ENCODE results near the gene LEMD2. TPM values are rescaled to one million over a fixed set of nuclear protein-coding genes. Genes with fewer than 3 reads are reported as not detected.

LEMD2 gene
- total and polyA plus RNA-seq, 2 experiments from 2014 or later = 21.5 to 67.5 TPM

DNA sequence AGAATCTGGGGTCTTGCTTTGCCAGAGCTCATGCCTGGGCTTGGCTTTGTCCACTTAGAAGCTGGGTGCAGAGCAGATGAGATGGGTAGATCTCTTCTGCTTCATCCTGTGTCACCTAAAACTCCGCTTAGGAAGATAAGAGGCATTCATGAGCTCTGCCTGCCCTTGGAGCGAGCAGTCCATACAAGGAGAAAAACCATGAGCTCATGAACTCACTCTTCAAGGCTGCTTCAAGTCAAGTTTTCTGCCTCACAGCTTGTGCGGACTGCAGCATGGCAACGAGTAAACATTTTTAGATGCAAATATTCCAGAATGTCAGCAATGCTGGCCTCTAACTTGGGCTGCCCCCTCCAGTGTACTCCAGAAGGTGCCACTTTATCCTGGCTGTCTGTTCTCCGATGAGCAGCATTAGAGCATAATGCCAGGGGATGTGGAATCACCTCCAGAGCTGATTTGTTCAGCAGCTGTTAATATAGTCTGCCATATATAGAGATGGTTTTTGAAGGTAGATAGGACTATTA lies 66.8 kb downstream of the LEMD2 start:
- H3K79me2 ChIP-seq (ENCODE audit: insufficient read depth) = no peaks in the 10 kb centered on the region
- H3K4me2 ChIP-seq (ENCODE audit: unreplicated experiment) = no peak overlapping the region
- no peaks in the 10 kb centered on the region for H3K9me3 ChIP-seq (ENCODE audit: low read depth)
- no peak overlapping the region for H3K4me3 ChIP-seq
- H3K4me1 ChIP-seq (ENCODE audit: insufficient read depth) = no peaks in the 10 kb centered on the region
- H3K36me3 ChIP-seq (ENCODE audit: low read depth) = no peaks in the 10 kb centered on the region
- H3K9ac ChIP-seq = no peak overlapping the region
- in situ Hi-C loops (cut with MboI) = no loop called here
- no peak overlapping the region for H2AFZ ChIP-seq
- no peak for DNase-seq
- WGBS, 2 experiments (ENCODE audit: low coverage in 1 of 2, low lambda C conversion rate in 2 of 2, missing lambda C conversion rate in 2 of 2) = 70 to 73% methylated on average over 5 of the region's 5 CpGs
- TF ChIP-seq EZH2phosphoT487 (IDR thresholded peaks at IDR 0.05; ENCODE audit: insufficient read depth, low read depth) = no peak
- TF ChIP-seq EZH2 (IDR thresholded peaks at IDR 0.05; ENCODE audit: insufficient read depth, poor library complexity, severe bottlenecking) = no peak
- no peaks in the 10 kb centered on the region for H4K20me1 ChIP-seq (ENCODE audit: insufficient read depth)
- H3K27ac ChIP-seq = no peak overlapping the region
- H3F3A ChIP-seq (ENCODE audit: insufficient read depth) = no peaks in the 10 kb centered on the region
- peaks cover 24% of the 10 kb centered on the region for H3K27me3 ChIP-seq (replicated peaks; ENCODE audit: insufficient read depth)
- no peaks in the 10 kb centered on the region for H3K9me2 ChIP-seq (ENCODE audit: insufficient read depth)

DNA sequence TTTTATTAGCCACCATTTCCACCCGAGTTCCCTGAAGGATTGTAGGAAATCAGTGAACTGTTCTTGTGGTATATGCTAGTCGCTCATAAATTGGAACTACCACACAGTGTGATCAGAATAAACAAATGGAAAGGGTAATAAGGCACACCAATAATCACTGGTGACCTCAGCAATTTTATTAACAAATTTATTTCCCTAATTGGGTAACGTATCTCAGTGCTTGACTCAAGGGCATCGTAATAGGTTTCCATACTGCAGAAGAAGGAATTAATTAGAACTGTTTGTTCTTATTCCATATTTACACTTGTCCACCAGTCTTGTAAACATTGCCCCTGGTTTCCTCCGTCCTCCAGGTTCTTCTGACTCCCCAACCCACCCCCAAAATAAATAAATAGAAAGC lies 67.4 kb downstream of the LEMD2 start:
- Histone ChIP-seq H3F3A (ENCODE audit: insufficient read depth) (no peaks in the 10 kb centered on the region), H3K9me3 (ENCODE audit: low read depth) (no peaks in the 10 kb centered on the region), H3K27me3 (replicated peaks; ENCODE audit: insufficient read depth) (peaks cover 24% of the 10 kb centered on the region), H3K9me2 (ENCODE audit: insufficient read depth) (no peaks in the 10 kb centered on the region), H3K27ac (no peak overlapping the region), H3K4me1 (ENCODE audit: insufficient read depth) (no peaks in the 10 kb centered on the region), H4K20me1 (ENCODE audit: insufficient read depth) (no peaks in the 10 kb centered on the region), H2AFZ (no peak overlapping the region), H3K4me3 (no peak overlapping the region), H3K79me2 (ENCODE audit: insufficient read depth) (no peaks in the 10 kb centered on the region), H3K9ac (no peak overlapping the region), H3K4me2 (ENCODE audit: unreplicated experiment) (no peak overlapping the region), H3K36me3 (ENCODE audit: low read depth) (no peaks in the 10 kb centered on the region)
- TF ChIP-seq EZH2 (IDR thresholded peaks at IDR 0.05; ENCODE audit: insufficient read depth, poor library complexity, severe bottlenecking) (no peak), EZH2phosphoT487 (IDR thresholded peaks at IDR 0.05; ENCODE audit: insufficient read depth, low read depth) (no peak)
- DNase-seq = no peak
- WGBS, 2 experiments (ENCODE audit: low coverage in 1 of 2, low lambda C conversion rate in 2 of 2, missing lambda C conversion rate in 2 of 2) = 59 to 63% methylated on average over 5 of the region's 5 CpGs
- in situ Hi-C loops (cut with MboI) = no loop called here

Other genes starting within 250 kb of the LEMD2 start
- gene BAK1, start 208.9 kb downstream of the LEMD2 start, total RNA-seq (2014; rRNA removed; shearing (Covaris generic)) = 18.8 and 22.5 TPM in 2 replicates
- 30.7 and 37.1 TPM in 2 replicates for gene BAK1, start 208.9 kb downstream of the LEMD2 start, polyA plus RNA-seq (2016; fragmentation: Nextera tagmentation; extraction: Ambion mirVana)
- 10.4 and 14.3 TPM in 2 replicates for gene ITPR3, start 167.8 kb downstream of the LEMD2 start, total RNA-seq (2014; rRNA removed; shearing (Covaris generic))
- gene ITPR3, start 167.8 kb downstream of the LEMD2 start, polyA plus RNA-seq (2016; fragmentation: Nextera tagmentation; extraction: Ambion mirVana) = 4.8 and 4.9 TPM in 2 replicates
- 11.4 and 31.7 TPM in 2 replicates for gene UQCC2, start 77.4 kb downstream of the LEMD2 start, total RNA-seq (2014; rRNA removed; shearing (Covaris generic))
- gene UQCC2, start 77.4 kb downstream of the LEMD2 start, polyA plus RNA-seq (2016; fragmentation: Nextera tagmentation; extraction: Ambion mirVana) = 134 and 138 TPM in 2 replicates
- gene IP6K3, start 42.2 kb downstream of the LEMD2 start, total RNA-seq (2014; rRNA removed; shearing (Covaris generic)) = not detected in 2 replicates
- gene IP6K3, start 42.2 kb downstream of the LEMD2 start, polyA plus RNA-seq (2016; fragmentation: Nextera tagmentation; extraction: Ambion mirVana) = 0.08 TPM in 1 of 2 replicates, not detected in the other
- gene MLN, start 14.9 kb upstream of the LEMD2 start, total RNA-seq (2014; rRNA removed; shearing (Covaris generic)) = not detected in 2 replicates
- not detected in 2 replicates for gene MLN, start 14.9 kb upstream of the LEMD2 start, polyA plus RNA-seq (2016; fragmentation: Nextera tagmentation; extraction: Ambion mirVana)